GM23338 (cell line): Measurements from ENCODE around the gene PGGT1B. TPM values are rescaled to one million over a fixed set of nuclear protein-coding genes. Genes with fewer than 3 reads are reported as not detected.

Experiments
- ATAC-seq: fragments of 200-7000 bp; cut with Tn5 transposase; 3 replicates; pipeline ENCODE4 v1.9.1; 2020
- DNase-seq: peaks from one replicate; pipeline ENCODE4 v3.0.0-alpha.2; 2015; ENCODE audit warnings: low spot score
- H2AFZ ChIP-seq: fragments of 200-600 bp; sonication (generic); 2 replicates; pipeline ENCODE4 v1.8.0; 2016; ENCODE audit warnings: antibody characterized with exemption, mild to moderate bottlenecking, moderate library complexity
- H3F3A ChIP-seq: fragments of 200-600 bp; sonication (generic); replicated peaks from 2 replicates; pipeline ENCODE4 v1.8.0; 2017; ENCODE audit warnings: antibody characterized with exemption, mixed run types, low read depth
- H3K27ac ChIP-seq: fragments of 200-600 bp; sonication (generic); 2 replicates; pipeline ENCODE4 v1.6.1; 2016; ENCODE audit warnings: low read depth
- H3K27me3 ChIP-seq: fragments of 200-600 bp; sonication (generic); 2 replicates; pipeline ENCODE4 v1.8.0; 2016; ENCODE audit warnings: mild to moderate bottlenecking, mixed run types, moderate library complexity; ENCODE audit not compliant: insufficient read depth
- H3K36me3 ChIP-seq: fragments of 200-600 bp; sonication (generic); 2 replicates; pipeline ENCODE4 v1.8.0; 2016; ENCODE audit warnings: mild to moderate bottlenecking; ENCODE audit not compliant: insufficient read depth
- H3K4me1 ChIP-seq: fragments of 200-600 bp; sonication (generic); 2 replicates; pipeline ENCODE4 v1.8.0; 2016; ENCODE audit warnings: mild to moderate bottlenecking, moderate library complexity; ENCODE audit not compliant: insufficient read depth
- H3K4me2 ChIP-seq: fragments of 200-600 bp; sonication (generic); 2 replicates; pipeline ENCODE4 v1.7.1; 2017; ENCODE audit warnings: mixed run types
- H3K4me3 ChIP-seq: fragments of 200-600 bp; sonication (generic); 2 replicates; pipeline ENCODE4 v1.6.1; 2016; ENCODE audit warnings: mixed run types
- H3K79me2 ChIP-seq: fragments of 200-600 bp; sonication (generic); replicated peaks from 2 replicates; pipeline ENCODE4 v1.8.0; 2017; ENCODE audit warnings: mild to moderate bottlenecking; ENCODE audit not compliant: insufficient read depth
- H3K9me2 ChIP-seq: fragments of 200-600 bp; sonication (generic); 2 replicates; pipeline ENCODE4 v1.8.0; 2017; ENCODE audit not compliant: insufficient read depth
- H4K20me1 ChIP-seq: fragments of 200-600 bp; sonication (generic); replicated peaks from 2 replicates; pipeline ENCODE4 v1.8.0; 2017; ENCODE audit warnings: mild to moderate bottlenecking; ENCODE audit not compliant: insufficient read depth
- H3K27ac Mint-ChIP-seq: 2 replicates; pipeline ENCODE4 v1.8.0; 2020; ENCODE audit warnings: inconsistent platforms, mild to moderate bottlenecking, moderate library complexity, mixed read lengths
- H3K27me3 Mint-ChIP-seq: 3 replicates; pipeline ENCODE4 v1.8.0; 2022; ENCODE audit warnings: low read depth, mild to moderate bottlenecking, moderate library complexity, mixed read lengths, inconsistent platforms; ENCODE audit not compliant: insufficient read depth, poor library complexity
- H3K36me3 Mint-ChIP-seq: 3 replicates; pipeline ENCODE4 v1.8.0; 2021; ENCODE audit warnings: low read depth, mild to moderate bottlenecking, inconsistent platforms, moderate library complexity, mixed read lengths
- H3K4me1 Mint-ChIP-seq: 3 replicates; pipeline ENCODE4 v1.8.0; 2020; ENCODE audit warnings: mild to moderate bottlenecking, inconsistent platforms, mixed read lengths
- H3K4me3 Mint-ChIP-seq: 3 replicates; pipeline ENCODE4 v1.8.0; 2021; ENCODE audit warnings: moderate library complexity, mild to moderate bottlenecking, inconsistent platforms, mixed read lengths
- H3K9me3 Mint-ChIP-seq: 3 replicates; pipeline ENCODE4 v1.8.0; 2020; ENCODE audit warnings: moderate library complexity, mild to moderate bottlenecking, inconsistent platforms, mixed read lengths
- CREB1 ChIP-seq: fragments of 250-450 bp; sonication (Bioruptor Pico); IDR thresholded peaks from 2 replicates; pipeline ENCODE4 v1.5.0; 2020; ENCODE audit warnings: low read depth, mild to moderate bottlenecking, moderate library complexity
- CTCF ChIP-seq, 2 experiments: fragments of 200-600 bp in 1 of 2; sonication (generic) in 1 of 2; conservative IDR thresholded peaks; 2 replicates each; pipeline versions ENCODE4 v1.5.1 to v1.6.1; 2016 to 2017; ENCODE audit warnings: antibody characterized with exemption in 2 of 2, low read depth in 2 of 2, mild to moderate bottlenecking in 2 of 2, moderate library complexity in 1 of 2
- ETS1 ChIP-seq: IDR thresholded peaks from 2 replicates; pipeline ENCODE4 v1.6.1; 2016; ENCODE audit warnings: antibody characterized with exemption
- EZH2 ChIP-seq: fragments of 200-600 bp; sonication (generic); IDR thresholded peaks from one replicate; pipeline ENCODE4 v1.8.0; 2017; ENCODE audit warnings: antibody characterized with exemption, mild to moderate bottlenecking, low read depth; ENCODE audit not compliant: unreplicated experiment
- JUNB ChIP-seq: IDR thresholded peaks from one replicate; pipeline ENCODE4 v1.6.1; 2016; ENCODE audit warnings: antibody characterized with exemption; ENCODE audit not compliant: unreplicated experiment
- NANOG ChIP-seq: IDR thresholded peaks from 2 replicates; pipeline ENCODE4 v1.6.1; 2016; ENCODE audit warnings: antibody characterized with exemption, borderline replicate concordance
- POLR2AphosphoS5 ChIP-seq: IDR thresholded peaks from 2 replicates; pipeline ENCODE4 v1.6.1; 2016; ENCODE audit warnings: antibody characterized with exemption, low read depth
- REST ChIP-seq: IDR thresholded peaks from one replicate; pipeline ENCODE4 v1.6.1; 2018; ENCODE audit warnings: antibody characterized with exemption; ENCODE audit not compliant: unreplicated experiment
- STAT1 ChIP-seq: IDR thresholded peaks from one replicate; pipeline ENCODE4 v1.6.1; 2016; ENCODE audit warnings: antibody characterized with exemption; ENCODE audit not compliant: unreplicated experiment
- ZNF114 ChIP-seq: fragments of 250-450 bp; sonication (Bioruptor Pico); IDR thresholded peaks from 2 replicates; pipeline ENCODE4 v1.5.0; 2020; ENCODE audit warnings: mild to moderate bottlenecking, moderate library complexity
- ZNF331 ChIP-seq: fragments of 250-450 bp; sonication (Bioruptor Pico); IDR thresholded peaks from 2 replicates; pipeline ENCODE4 v1.5.0; 2020; ENCODE audit warnings: low read depth, mild to moderate bottlenecking, moderate library complexity
- polyA plus RNA-seq: library from polyadenylated mRNA; unstranded; fragments of >200 nt; fragmentation: Nextera tagmentation; extraction: Ambion mirVana; gene quantifications from 2 replicates; pipeline ENCODE4 v1.2.1, GENCODE V29; 2016
- total RNA-seq: library from RNA; depleted of rRNA; stranded (reverse); fragments of >200 nt; shearing (Covaris generic); gene quantifications from 2 replicates; pipeline ENCODE4 v1.2.3, GENCODE V29; 2014

The PGGT1B gene
- total and polyA plus RNA-seq, 2 experiments from 2014 or later = 8.6 to 12.9 TPM

GRCh38 chr5:115263078-115263380 lies 352 bp upstream of the PGGT1B start:
- Histone ChIP-seq H3K4me1 (peaks cover 8% of the 10 kb centered on the region; the same call in 1 of the 2 replicates), H3K9me2 (no peaks in the 10 kb centered on the region), H3K27ac (peak overlapping the region; percentile 81; the same call in 1 of the 2 replicates), H3K36me3 (peaks cover 8% of the 10 kb centered on the region; the same call in 1 of the 2 replicates), H3K27me3 (no peaks in the 10 kb centered on the region), H2AFZ (peak overlapping the region; percentile 91; the same call in 1 of the 2 replicates), H3K4me2 (peak overlapping the region; percentile 81), H3K4me3 (peak overlapping the region; percentile 75), H3F3A (no peaks in the 10 kb centered on the region), H3K79me2 (peaks cover 43% of the 10 kb centered on the region), H4K20me1 (no peaks in the 10 kb centered on the region)
- no peak for ATAC-seq
- TF ChIP-seq EZH2 = no peak
- TF ChIP-seq REST = no peak
- no peak for TF ChIP-seq ZNF114
- no peak for TF ChIP-seq POLR2AphosphoS5
- no peak for TF ChIP-seq JUNB
- TF ChIP-seq CTCF (conservative IDR thresholded peaks at IDR 0.05; ENCODE audit: low read depth in 2 of 2) = no peak
- TF ChIP-seq ZNF331 (CRISPR knock-in tag) = no peak
- H3K27ac Mint-ChIP-seq = peak overlapping the region; percentile 93
- H3K4me1 Mint-ChIP-seq = peaks cover 18% of the 10 kb centered on the region
- no peak for DNase-seq
- H3K9me3 Mint-ChIP-seq = no peaks in the 10 kb centered on the region
- H3K4me3 Mint-ChIP-seq = peak overlapping the region; percentile 90
- peaks cover 10% of the 10 kb centered on the region; the same call in 2 of the 3 replicates for H3K36me3 Mint-ChIP-seq
- peaks cover 6% of the 10 kb centered on the region for H3K27me3 Mint-ChIP-seq

GRCh38 chr5:115262011-115262320 lies 711 bp downstream of the PGGT1B start:
- no peaks in the 10 kb centered on the region for H3K36me3 ChIP-seq
- Mint-ChIP-seq H3K36me3 (peaks cover 5% of the 10 kb centered on the region; the same call in 2 of the 3 replicates), H3K9me3 (no peaks in the 10 kb centered on the region), H3K27ac (peak overlapping the region; percentile 34; the same call in 1 of the 2 replicates), H3K4me3 (peak overlapping the region; percentile 90), H3K4me1 (peaks cover 19% of the 10 kb centered on the region), H3K27me3 (peaks cover 6% of the 10 kb centered on the region)
- peaks cover 53% of the 10 kb centered on the region for H3K79me2 ChIP-seq
- peak overlapping the region; percentile 91 for H2AFZ ChIP-seq
- H3K27me3 ChIP-seq = no peaks in the 10 kb centered on the region
- H4K20me1 ChIP-seq = no peaks in the 10 kb centered on the region
- H3K27ac ChIP-seq = peak overlapping the region; percentile 81; the same call in 1 of the 2 replicates
- H3K9me2 ChIP-seq = no peaks in the 10 kb centered on the region
- peak overlapping the region; percentile 81 for H3K4me2 ChIP-seq
- H3K4me1 ChIP-seq = peaks cover 8% of the 10 kb centered on the region; the same call in 1 of the 2 replicates
- H3K4me3 ChIP-seq = peak overlapping the region; percentile 75
- peak; percentile 34 for DNase-seq
- H3F3A ChIP-seq = no peaks in the 10 kb centered on the region
- peak; percentile 34 for ATAC-seq
- TF ChIP-seq CTCF (conservative IDR thresholded peaks at IDR 0.05; ENCODE audit: low read depth in 2 of 2) = no peak
- no peak for TF ChIP-seq ETS1
- TF ChIP-seq NANOG = no peak
- TF ChIP-seq POLR2AphosphoS5 = no peak
- no peak for TF ChIP-seq STAT1
- no peak for TF ChIP-seq CREB1
